Jurkat, Clone E6-1 (cell line): Measurements from ENCODE around the gene RNF4.
"Not testable (repeated sequence)": the region's sequence is repeated elsewhere in the genome, so short reads cannot be mapped to it uniquely, and the experiment has no call there.

ENCODE experiments used
- DNase-seq: peaks from one replicate; pipeline ENCODE4 v3.0.0-alpha.2; 2011; ENCODE audit warnings: low read depth, low spot score
- H3K4me3 ChIP-seq: 2 replicates; pipeline ENCODE4 v1.5.1; 2011; ENCODE audit warnings: mild to moderate bottlenecking, low read length, control low read depth, moderate library complexity

Gene RNF4

GRCh38 chr4:2511645-2512131 lies 42.8 kb downstream of the RNF4 start:
- H3K4me3 ChIP-seq: no peak overlapping the region
- no peak for DNase-seq

GRCh38 chr4:2512396-2513135 lies 43.7 kb downstream of the RNF4 start:
- no peak for DNase-seq
- H3K4me3 ChIP-seq: no peak overlapping the region

- H3K4me3 ChIP-seq, DNase-seq: not testable (repeated sequence)
These were observed 45.3 kb downstream of the RNF4 start for GRCh38 chr4:2514193-2514592.

- not testable (repeated sequence) for H3K4me3 ChIP-seq, DNase-seq
These were observed 46.0 kb downstream of the RNF4 start for GRCh38 chr4:2514944-2515343.

GRCh38 chr4:2515830-2516550 lies 47.1 kb downstream of the RNF4 start:
- no peak for DNase-seq
- H3K4me3 ChIP-seq: no peak overlapping the region

GRCh38 chr4:2516635-2517034 lies 47.7 kb downstream of the RNF4 start:
- H3K4me3 ChIP-seq: no peak overlapping the region
- no peak for DNase-seq

GRCh38 chr4:2526559-2526958 lies 57.7 kb downstream of the RNF4 start:
- no peak overlapping the region for H3K4me3 ChIP-seq
- DNase-seq: no peak

GRCh38 chr4:2534904-2535375 lies 66.0 kb downstream of the RNF4 start:
- peak overlapping the region; percentile 88 for H3K4me3 ChIP-seq
- no peak for DNase-seq

GRCh38 chr4:2535376-2536192 lies 66.7 kb downstream of the RNF4 start:
- DNase-seq: peak; percentile 67

GRCh38 chr4:2536193-2537010 lies 67.5 kb downstream of the RNF4 start, which contains the start of gene FAM193A:
Gene FAM193A, plus strand, starts transcription at chr4:2536647. Its CDS starts 269 bp downstream, at chr4:2536916.
- H3K4me3 ChIP-seq: peak within 1 kb of the TSS; percentile 88
- DNase-seq: peak; percentile 98

More at GRCh38 chr4:2535376-2536192, 66.7 kb downstream of the RNF4 start:
- H3K4me3 ChIP-seq: peak overlapping the region; percentile 88

- DNase-seq: no peak
These were observed 68.3 kb downstream of the RNF4 start for GRCh38 chr4:2537011-2537830.

GRCh38 chr4:2543580-2544191 lies 74.8 kb downstream of the RNF4 start:
- not testable (repeated sequence) for DNase-seq, H3K4me3 ChIP-seq

More at GRCh38 chr4:2537011-2537830, 68.3 kb downstream of the RNF4 start:
- peak overlapping the region; percentile 76 for H3K4me3 ChIP-seq

- DNase-seq: no peak
- no peak overlapping the region for H3K4me3 ChIP-seq
These were observed 76.6 kb downstream of the RNF4 start for GRCh38 chr4:2545321-2546013.

- DNase-seq: no peak
- no peak overlapping the region for H3K4me3 ChIP-seq
These were observed 77.4 kb downstream of the RNF4 start for GRCh38 chr4:2546286-2546823.

GRCh38 chr4:2546961-2547691 lies 78.2 kb downstream of the RNF4 start:
- not testable (repeated sequence) for DNase-seq, H3K4me3 ChIP-seq

- H3K4me3 ChIP-seq: no peak overlapping the region
- no peak for DNase-seq
These were observed 82.2 kb downstream of the RNF4 start for GRCh38 chr4:2551118-2551517.
